GM21737 (cell line): ENCODE data around the gene CRYGA.

Experiments used
- ATAC-seq: cut with Tn5 transposase; IDR thresholded peaks from one replicate; pipeline ENCODE4 v1.9.1; 2021; ENCODE audit warnings: mild to moderate bottlenecking, moderate library complexity; ENCODE audit not compliant: unreplicated experiment

Gene CRYGA, protein sequence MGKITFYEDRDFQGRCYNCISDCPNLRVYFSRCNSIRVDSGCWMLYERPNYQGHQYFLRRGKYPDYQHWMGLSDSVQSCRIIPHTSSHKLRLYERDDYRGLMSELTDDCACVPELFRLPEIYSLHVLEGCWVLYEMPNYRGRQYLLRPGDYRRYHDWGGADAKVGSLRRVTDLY

GRCh38 chr2:208163489-208163888 is at the start of gene CRYGA:
Gene CRYGA, minus strand, starts transcription at chr2:208163589. Its CDS starts 33 bp downstream, at chr2:208163556.
- ATAC-seq, result no peak

GRCh38 chr2:208210688-208211451 is 47.5 kb upstream of the CRYGA start:
- ATAC-seq, result no peak

DNA sequence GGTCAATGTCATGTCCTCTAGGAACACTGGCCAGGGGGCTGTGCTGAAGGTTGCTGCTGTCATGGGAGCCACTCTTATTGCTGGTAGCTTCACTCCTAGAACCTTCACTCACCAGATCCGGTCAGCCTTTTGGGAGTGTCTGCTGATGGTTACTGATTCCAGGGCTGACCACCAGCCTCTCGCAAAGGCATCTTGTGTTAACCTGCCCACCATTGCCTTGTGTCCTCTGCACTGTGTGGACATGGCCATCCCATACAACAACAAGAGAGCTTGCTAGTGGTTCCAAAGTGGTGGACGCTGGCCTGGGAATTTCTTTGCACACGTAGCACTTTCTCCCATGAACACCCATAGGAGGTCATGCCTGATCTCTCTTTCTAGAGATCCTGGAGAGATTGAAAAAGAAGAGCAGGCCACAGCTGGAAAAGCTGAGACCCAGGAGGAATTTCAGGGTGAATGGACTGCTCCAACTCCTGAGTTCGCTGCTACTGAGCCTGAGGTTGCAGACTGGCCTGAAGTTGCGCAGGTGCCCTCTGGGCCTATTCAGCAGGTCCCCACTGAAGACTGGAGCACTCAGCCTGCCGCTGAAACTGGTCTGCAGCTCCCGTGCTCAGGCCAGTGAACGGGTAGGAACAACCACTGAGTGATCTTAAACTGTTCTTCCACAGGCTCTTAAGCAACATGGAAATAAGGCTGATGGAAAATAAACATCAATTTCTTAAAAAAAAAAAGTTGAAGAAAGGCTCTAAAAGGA is 45.1 kb upstream of the CRYGA start:
- ATAC-seq, result no peak

- no peak for ATAC-seq
These were observed 44.4 kb upstream of the CRYGA start for GRCh38 chr2:208207769-208208168.

GRCh38 chr2:208204166-208204565 is 40.8 kb upstream of the CRYGA start:
- ATAC-seq, result no peak

GRCh38 chr2:208195531-208195930 is 32.1 kb upstream of the CRYGA start:
- no peak for ATAC-seq

DNA sequence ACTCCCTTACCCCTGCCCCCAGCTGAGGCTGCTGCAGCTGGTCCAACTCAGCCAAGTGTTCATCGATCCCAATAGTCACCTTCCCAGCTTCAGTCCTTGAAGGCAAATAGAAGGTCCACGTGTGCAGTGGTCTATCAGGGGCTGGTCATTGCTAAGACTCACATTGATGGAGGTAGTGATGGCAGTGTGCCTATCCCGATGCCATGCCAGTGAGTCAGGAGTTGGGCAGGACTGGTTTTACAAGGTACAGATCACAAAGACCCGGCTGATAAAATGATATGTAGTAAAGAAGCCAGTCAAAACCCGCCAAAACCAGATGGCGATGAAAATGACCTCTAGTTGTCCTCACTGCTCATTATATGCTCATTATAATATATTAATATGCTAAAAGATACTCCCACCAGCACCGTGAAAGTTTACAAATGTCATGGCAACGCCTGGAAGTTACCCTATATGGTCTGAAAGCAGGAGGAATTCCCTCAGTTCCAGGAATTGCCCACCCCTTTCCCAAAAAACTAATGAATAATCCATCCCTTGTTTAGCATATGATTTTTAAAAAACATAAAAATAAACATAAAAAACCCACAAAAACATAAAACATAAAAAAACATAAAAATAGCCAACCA is 29.3 kb upstream of the CRYGA start:
- no peak for ATAC-seq

DNA sequence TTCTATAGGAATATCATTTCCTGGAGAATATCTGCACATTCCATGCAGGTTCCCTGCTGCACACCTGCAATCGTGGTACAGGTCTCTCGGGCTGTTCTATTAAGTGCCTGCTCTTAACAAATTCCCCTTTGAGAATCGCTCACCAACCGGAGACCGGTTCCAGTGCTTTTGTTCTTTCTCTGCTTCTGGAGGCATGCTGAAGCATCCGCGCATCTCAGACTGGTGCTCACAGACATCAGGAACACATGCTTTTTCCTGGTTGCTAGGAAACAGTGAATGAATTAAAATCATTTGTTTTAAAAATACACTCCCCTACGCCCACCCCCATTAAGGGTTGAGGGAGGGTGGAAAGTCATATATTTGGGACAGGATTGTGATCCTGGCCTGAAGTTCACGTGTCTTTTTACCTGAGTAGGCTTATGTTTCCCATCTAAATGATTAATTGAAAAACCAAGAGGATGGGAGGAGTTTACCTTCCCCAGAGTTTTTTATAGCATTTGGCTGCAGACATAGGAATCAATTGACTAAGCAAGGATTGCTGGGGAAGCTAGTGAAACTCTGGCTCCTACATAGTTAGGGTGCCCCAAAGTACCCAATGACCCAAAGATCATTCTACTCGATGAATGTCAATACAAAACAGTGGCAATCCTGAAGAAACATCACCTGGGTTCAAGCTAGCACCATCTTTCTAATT is 26.6 kb upstream of the CRYGA start, which contains the start of gene C2orf80:
Gene C2orf80 (minus strand): TSS at position 221 of the 694 bp plus-strand sequence. CDS start 3,044 bp downstream, outside the sequence.
- no peak for ATAC-seq

- no peak for ATAC-seq
These were observed 25.9 kb upstream of the CRYGA start for GRCh38 chr2:208189069-208189809.

GRCh38 chr2:208186893-208187292 is 23.5 kb upstream of the CRYGA start:
- no peak for ATAC-seq

- no peak for ATAC-seq
These were observed 23.1 kb upstream of the CRYGA start for GRCh38 chr2:208186465-208186864.

DNA sequence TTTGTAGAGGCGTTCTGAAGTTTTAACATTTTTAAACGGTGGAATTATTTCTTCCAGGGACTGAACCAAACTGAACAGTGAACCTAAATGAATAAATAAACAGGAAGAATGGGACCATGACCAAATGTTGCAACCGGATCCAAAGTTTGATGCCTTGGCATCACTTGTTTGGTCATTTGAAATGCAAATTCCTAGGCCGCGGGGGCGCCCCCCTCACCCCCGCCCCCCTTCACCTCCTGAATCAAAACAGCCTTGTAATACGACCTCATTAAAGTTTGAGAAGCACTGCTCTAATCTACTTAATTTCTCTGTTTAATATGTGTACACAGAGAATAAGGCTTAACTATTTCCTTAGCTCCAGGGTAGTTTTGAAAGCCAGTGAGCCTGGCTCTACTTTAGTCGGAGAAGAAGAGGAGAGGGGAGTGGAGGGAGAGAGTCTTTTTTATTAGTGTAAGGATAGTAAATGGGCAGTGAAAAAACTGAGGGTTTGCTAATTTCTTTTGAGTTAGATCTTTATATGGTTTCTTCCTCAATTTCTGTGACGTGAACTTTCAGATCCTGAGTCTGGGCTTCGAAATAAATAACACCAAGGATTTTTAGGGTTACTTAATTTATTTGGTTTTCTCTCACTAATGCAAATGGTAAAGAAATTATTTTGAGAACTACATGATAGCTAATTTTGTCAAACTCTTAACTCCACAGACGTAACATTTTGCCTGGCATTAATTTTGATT is 20.8 kb upstream of the CRYGA start:
- ATAC-seq, result no peak

GRCh38 chr2:208183526-208183925 is 20.1 kb upstream of the CRYGA start:
- no peak for ATAC-seq

DNA sequence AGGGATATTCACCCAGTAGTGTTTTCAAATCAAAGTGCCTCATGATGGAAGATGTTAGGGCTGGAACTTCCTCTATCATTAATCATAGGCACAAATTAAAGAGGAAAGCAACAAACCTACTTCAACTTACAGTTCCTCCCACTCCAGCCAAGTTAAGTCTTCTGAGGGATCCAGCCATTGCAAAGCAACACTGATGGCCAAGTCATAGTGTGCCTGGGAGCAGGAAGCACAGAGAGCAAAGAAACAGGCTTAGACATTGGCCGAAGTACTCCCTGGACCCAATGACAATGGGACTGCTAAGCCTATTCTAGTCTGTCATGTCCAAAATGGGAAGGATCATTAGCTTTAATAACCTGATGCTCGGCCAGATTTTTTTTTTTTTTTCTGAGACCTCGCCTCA is 19.4 kb upstream of the CRYGA start:
- no peak for ATAC-seq

GRCh38 chr2:208179028-208179609 is 15.7 kb upstream of the CRYGA start:
- no peak for ATAC-seq

DNA sequence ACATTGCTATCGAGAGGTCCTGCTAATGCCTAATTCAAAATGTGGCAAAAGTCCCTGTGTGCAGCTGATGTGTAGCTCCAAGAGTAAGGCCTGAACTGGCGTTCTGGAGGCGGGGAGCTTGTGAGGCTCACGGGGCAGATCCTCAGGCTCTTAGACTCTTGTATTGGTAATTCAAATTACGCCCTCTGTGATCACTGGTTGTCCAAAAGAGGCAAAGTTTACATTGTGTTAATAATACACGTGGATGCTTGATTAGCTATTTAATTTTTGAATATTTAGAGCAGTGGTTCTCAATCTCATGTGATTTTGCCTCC is 12.4 kb upstream of the CRYGA start:
- no peak for ATAC-seq

- peak; percentile 99 for ATAC-seq
These were observed 11.9 kb upstream of the CRYGA start for GRCh38 chr2:208175069-208175839.

GRCh38 chr2:208174144-208174543 is 10.8 kb upstream of the CRYGA start:
- no peak for ATAC-seq
